H1 (cell line): ENCODE measurements around the gene HSD11B1L. TPM values are rescaled to one million over a fixed set of nuclear protein-coding genes. Genes with fewer than 3 reads are reported as not detected.

Experiments used
- CBX8 ChIP-seq: fragments of 300-800, 300-1000 bp; sonication (generic); IDR thresholded peaks from 2 replicates; pipeline ENCODE4 v1.7.1; 2016; ENCODE audit warnings: low read depth, low read length, borderline replicate concordance
- CHD1 ChIP-seq: IDR thresholded peaks from 2 replicates; pipeline ENCODE4 v1.6.1; 2012; ENCODE audit warnings: low read depth, low read length, improper control_type of control experiment
- CHD7 ChIP-seq: fragments of 300-600 bp; sonication (generic); IDR thresholded peaks from 2 replicates; pipeline ENCODE4 v1.7.1; 2012; ENCODE audit warnings: low read length, moderate library complexity, mild to moderate bottlenecking, inconsistent platforms; ENCODE audit not compliant: insufficient replicate concordance
- CTCF ChIP-seq, 3 experiments: IDR thresholded peaks; 1 replicate in 2 of 3; 2 replicates in 1 of 3; pipeline versions ENCODE4 v1.5.1 to v1.6.1; 2011; ENCODE audit warnings: low read length in 3 of 3, mild to moderate bottlenecking in 3 of 3, inconsistent platforms in 2 of 3, low read depth in 1 of 3, moderate library complexity in 1 of 3; ENCODE audit not compliant: insufficient read depth in 1 of 3; ENCODE audit errors: control extremely low read depth in 1 of 3
- KDM5A ChIP-seq: fragments of 200-600 bp; IDR thresholded peaks from 2 replicates; pipeline ENCODE4 v1.7.1; 2012; ENCODE audit warnings: mild to moderate bottlenecking, low read length, inconsistent platforms, mixed read lengths
- MAX ChIP-seq: IDR thresholded peaks from 2 replicates; pipeline ENCODE4 v1.6.1; 2012; ENCODE audit warnings: inconsistent platforms
- TCF12 ChIP-seq: IDR thresholded peaks from 2 replicates; pipeline ENCODE4 v1.6.1; 2011; ENCODE audit warnings: low read depth, mild to moderate bottlenecking, low read length
- ZNF274 ChIP-seq: IDR thresholded peaks from 2 replicates; pipeline ENCODE4 v1.7.0; 2012; ENCODE audit warnings: low read length, borderline replicate concordance; ENCODE audit errors: extremely low read depth
- polyA plus RNA-seq, 7 experiments: library from polyadenylated mRNA; depleted of rRNA in 3 of 7; stranded (reverse) in 5 of 7; unstranded in 2 of 7; fragments of >200 nt in 5 of 7; fragments of 200-250 nt in 2 of 7; gene quantifications; 1 replicate in 5 of 7; 2 replicates in 1 of 7; 4 replicates in 1 of 7; pipeline versions ENCODE4 v1.2.1 to v1.2.3, GENCODE V29; 2011 to 2013; ENCODE audit warnings: missing spikeins in 2 of 7, mixed read lengths in 2 of 7
- total RNA-seq: library from RNA; stranded (reverse); fragmentation: NEBNext Ultra II Directional; extraction: Animal tissue kit (Norgen Biotek cat#: 25700); gene quantifications from 2 replicates; pipeline ENCODE4 v1.2.1, GENCODE V29; 2021

HSD11B1L gene
- total and polyA plus RNA-seq, 2 of the 8 experiments (the other 6 are each of a cell fraction or from before 2014, with no cell fraction given): 8.2 to 20.6 TPM

- TF ChIP-seq CHD7 (no peak), MAX (peak; percentile 61), CTCF (IDR thresholded peaks at IDR 0.05; ENCODE audit: control extremely low read depth in 1 of 3, insufficient read depth in 1 of 3, low read depth in 1 of 3, low read length in 3 of 3) (peak; percentile 86 to 94 (median 87)), CHD1 (no peak), KDM5A (no peak), TCF12 (no peak), CBX8 (no peak), ZNF274 (no peak)
These were observed 6.0 kb downstream of the HSD11B1L start (continued) for GRCh38 chr19:5686647-5687359.
